Stimulated activated CD4-positive, alpha-beta T cell treated with anti-CD3 and anti-CD28 coated beads, Interleukin-1b, Interleukin-23, amount 100 ng/mL, for 24 hours (primary cell): ENCODE data around the gene RUNX3.
"Not testable (repeated sequence)": the region's sequence is repeated elsewhere in the genome, so short reads cannot be mapped to it uniquely, and the experiment has no call there.

Experiments
- DNase-seq, 4 experiments: peaks; one replicate each; pipeline ENCODE4 v3.0.0-alpha.2; 2020; ENCODE audit warnings: low read depth in 4 of 4, low spot score in 1 of 4

Gene RUNX3

GRCh38 chr1:24930260-24931145 lies at the start of gene RUNX3:
TSS of gene RUNX3 (minus strand) at chr1:24930276. CDS start at chr1:24929868, 408 bp downstream.
- DNase-seq: peak; percentile 74 to 93 (median 82)

GRCh38 chr1:24979232-24979631 lies 49.2 kb upstream of the RUNX3 start:
- DNase-seq: not testable (repeated sequence)

GRCh38 chr1:24978383-24979032 lies 48.4 kb upstream of the RUNX3 start:
- DNase-seq: no peak

- DNase-seq: no peak
Observed at GRCh38 chr1:24975391-24975790, 45.3 kb upstream of the RUNX3 start.

- no peak for DNase-seq
Observed at GRCh38 chr1:24973315-24973714, 43.2 kb upstream of the RUNX3 start.

GRCh38 chr1:24972915-24973242 lies 42.8 kb upstream of the RUNX3 start:
- no peak for DNase-seq

- DNase-seq: no peak
Observed at GRCh38 chr1:24972221-24972914, 42.3 kb upstream of the RUNX3 start.

- no peak for DNase-seq
Observed at GRCh38 chr1:24970926-24971875, 41.1 kb upstream of the RUNX3 start.

- no peak for DNase-seq
Observed at GRCh38 chr1:24970399-24970753, 40.3 kb upstream of the RUNX3 start.

GRCh38 chr1:24969596-24970398 lies 39.7 kb upstream of the RUNX3 start:
- no peak for DNase-seq

- no peak for DNase-seq
Observed at GRCh38 chr1:24968941-24969585, 39.0 kb upstream of the RUNX3 start.

GRCh38 chr1:24967962-24968361 lies 37.9 kb upstream of the RUNX3 start:
- no peak for DNase-seq

GRCh38 chr1:24967555-24967954 lies 37.5 kb upstream of the RUNX3 start:
- no peak for DNase-seq

- DNase-seq: peak; percentile 45 to 88 (median 48)
Observed at GRCh38 chr1:24966724-24967346, 36.8 kb upstream of the RUNX3 start.

- DNase-seq: no peak
Observed at GRCh38 chr1:24966121-24966723, 36.1 kb upstream of the RUNX3 start.

GRCh38 chr1:24965571-24965930 lies 35.5 kb upstream of the RUNX3 start:
- no peak for DNase-seq

- peak; percentile 38 to 94 (median 65) for DNase-seq
Observed at GRCh38 chr1:24964811-24965570, 34.9 kb upstream of the RUNX3 start.
